SH-SY5Y (cell line): ENCODE data around the gene BRD3OS.

Source experiments
- GATA2 ChIP-seq: IDR thresholded peaks from 2 replicates; pipeline ENCODE4 v1.6.1; 2011; ENCODE audit warnings: mild to moderate bottlenecking, low read depth, low read length
- GATA3 ChIP-seq: IDR thresholded peaks from 2 replicates; pipeline ENCODE4 v1.6.1; 2011; ENCODE audit warnings: low read depth, mild to moderate bottlenecking, low read length, moderate library complexity

DNA sequence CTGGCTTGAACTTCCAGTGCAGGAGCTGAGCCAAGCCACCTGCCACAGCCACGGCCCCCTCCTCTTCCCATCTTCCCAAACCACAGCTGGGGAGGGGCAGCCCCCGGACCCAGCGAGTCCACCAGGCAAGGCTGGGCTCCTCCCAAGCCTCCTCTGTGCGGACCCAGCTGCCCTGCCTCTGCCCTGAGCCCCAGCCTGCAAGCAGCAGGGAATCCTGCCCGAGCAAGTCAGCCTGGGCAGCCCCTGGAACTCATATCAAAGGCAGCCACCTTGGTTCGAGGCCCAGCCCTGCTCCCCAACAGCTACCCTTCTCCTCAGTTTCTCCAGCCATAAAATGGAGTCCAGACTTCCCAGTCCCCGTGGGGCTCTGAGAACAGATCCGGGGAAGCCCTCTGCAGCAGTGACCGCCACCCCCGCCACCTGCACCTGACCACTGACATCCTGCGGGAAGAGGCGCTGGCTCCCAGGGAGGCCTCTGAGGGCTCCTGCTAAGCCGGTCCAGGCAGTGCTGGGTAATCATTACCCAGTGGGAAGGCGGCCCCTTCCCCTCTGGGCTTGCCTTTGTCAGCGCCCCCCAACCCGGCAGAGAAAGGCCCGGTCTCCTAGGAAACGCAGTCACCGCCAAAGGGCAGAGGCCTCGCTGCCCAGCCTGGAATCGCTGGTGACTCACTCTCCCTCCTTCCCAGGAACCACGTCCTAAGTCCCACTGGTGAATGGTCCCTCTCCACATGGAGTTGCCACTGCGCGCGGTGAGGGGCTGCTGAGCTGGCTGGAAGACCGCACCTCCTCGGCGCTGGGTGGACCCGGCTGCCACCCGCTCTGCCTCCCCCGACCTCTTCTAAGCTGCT lies 34.7 kb upstream of the BRD3OS start:
- TF ChIP-seq GATA3 (no peak), GATA2 (no peak)
